ENCODE results near the gene IL1RL2.

- TF ChIP-seq CTCF (conservative IDR thresholded peaks at IDR 0.05; ENCODE audit: low read length): no peak
- no peak for TF ChIP-seq EZH2phosphoT487 (IDR thresholded peaks at IDR 0.05; ENCODE audit: borderline replicate concordance)
Observed at GRCh38 chr2:102252236-102252635, 65.4 kb downstream of the IL1RL2 start.

All from Loucy (cell line).